Subcutaneous abdominal adipose tissue (tissue), 5 donors: Measurements from ENCODE around the gene AATK.
"Not testable (repeated sequence)": the region's sequence is repeated elsewhere in the genome, so short reads cannot be mapped to it uniquely, and the experiment has no call there.

Source experiments
- H3K27ac ChIP-seq: one replicate; pipeline ENCODE4 v1.7.0; 2013; ENCODE audit warnings: low read depth, mild to moderate bottlenecking, inconsistent platforms, low read length, moderate library complexity
- H3K27me3 ChIP-seq, 5 donors: one replicate each; pipeline ENCODE4 v1.7.0; 2013; ENCODE audit warnings: low read length in 5 of 5, inconsistent platforms in 1 of 5; ENCODE audit not compliant: control insufficient read depth in 5 of 5, insufficient read depth in 4 of 5
- H3K36me3 ChIP-seq, 5 donors: one replicate each; pipeline ENCODE4 v1.7.0; 2013; ENCODE audit warnings: low read length in 5 of 5; ENCODE audit not compliant: control insufficient read depth in 5 of 5, insufficient read depth in 5 of 5
- H3K4me1 ChIP-seq, 5 donors: one replicate each; pipeline ENCODE4 v1.7.0; 2013; ENCODE audit warnings: low read length in 5 of 5, mild to moderate bottlenecking in 3 of 5, moderate library complexity in 1 of 5; ENCODE audit not compliant: control insufficient read depth in 5 of 5, insufficient read depth in 5 of 5
- H3K4me3 ChIP-seq, 5 donors: one replicate each; pipeline ENCODE4 v1.7.0; 2013; ENCODE audit warnings: low read length in 5 of 5, low read depth in 1 of 5
- H3K9ac ChIP-seq, 5 donors: one replicate each; pipeline ENCODE4 v1.7.0; 2013; ENCODE audit warnings: low read length in 5 of 5, mild to moderate bottlenecking in 4 of 5, moderate library complexity in 3 of 5
- H3K9me3 ChIP-seq, 5 donors: one replicate each; pipeline ENCODE4 v1.7.0; 2013; ENCODE audit warnings: low read length in 5 of 5; ENCODE audit not compliant: control insufficient read depth in 5 of 5
- donor health status: healthy.
- donor health status: healthy.
- donor health status: healthy.
- donor health status: healthy.
- donor health status: healthy.

AATK gene

DNA sequence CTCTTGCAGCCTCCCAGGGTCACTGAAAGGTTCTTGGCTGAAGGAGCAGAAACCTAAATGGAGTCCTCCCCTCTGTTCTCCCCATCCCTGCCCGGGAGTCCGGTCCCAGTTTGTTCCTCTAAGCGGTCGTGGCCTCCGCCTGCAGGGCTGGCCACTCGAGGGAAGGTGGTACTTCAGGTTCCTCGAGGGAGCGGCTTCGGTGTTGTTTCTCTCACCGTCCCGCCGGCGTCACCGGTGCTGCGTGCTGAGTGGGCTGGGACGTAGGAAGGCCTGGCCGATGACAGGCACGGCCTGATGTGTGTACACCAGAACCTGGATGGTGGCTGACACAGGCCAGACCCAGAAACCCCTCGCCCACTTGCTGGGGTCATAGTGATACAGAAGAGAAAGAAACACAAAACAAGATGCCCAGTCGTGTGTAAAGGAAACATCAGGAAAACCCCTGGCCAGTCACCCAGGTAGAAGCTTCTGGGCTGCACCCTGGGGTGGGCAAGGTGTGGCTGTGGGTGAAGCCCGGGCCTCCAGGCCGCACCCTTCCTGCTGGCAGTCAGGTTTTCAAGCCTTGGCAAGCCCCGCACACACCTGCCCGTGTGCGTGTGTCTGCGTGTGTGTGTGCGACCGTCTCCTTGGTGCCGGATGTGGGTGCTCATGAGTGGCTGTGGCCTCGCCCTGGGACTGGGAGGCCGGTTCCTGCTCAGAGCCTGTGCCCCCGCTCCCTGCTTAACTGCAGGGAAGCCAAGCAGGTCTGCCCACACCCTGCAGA lies 79.1 kb downstream of the AATK start:
- Histone ChIP-seq H3K27ac (no peak overlapping the region), H3K4me3 (no peak overlapping the region), H3K9ac (no peak overlapping the region), H3K9me3 (no peaks in the 10 kb centered on the region), H3K36me3 (peaks cover 0 to 41% (median 9%) of the 10 kb centered on the region in 5 donors), H3K4me1 (peaks cover 1 to 26% (median 15%) of the 10 kb centered on the region in 5 donors), H3K27me3 (peaks cover 0 to 4% (median 0%) of the 10 kb centered on the region in 5 donors)

DNA sequence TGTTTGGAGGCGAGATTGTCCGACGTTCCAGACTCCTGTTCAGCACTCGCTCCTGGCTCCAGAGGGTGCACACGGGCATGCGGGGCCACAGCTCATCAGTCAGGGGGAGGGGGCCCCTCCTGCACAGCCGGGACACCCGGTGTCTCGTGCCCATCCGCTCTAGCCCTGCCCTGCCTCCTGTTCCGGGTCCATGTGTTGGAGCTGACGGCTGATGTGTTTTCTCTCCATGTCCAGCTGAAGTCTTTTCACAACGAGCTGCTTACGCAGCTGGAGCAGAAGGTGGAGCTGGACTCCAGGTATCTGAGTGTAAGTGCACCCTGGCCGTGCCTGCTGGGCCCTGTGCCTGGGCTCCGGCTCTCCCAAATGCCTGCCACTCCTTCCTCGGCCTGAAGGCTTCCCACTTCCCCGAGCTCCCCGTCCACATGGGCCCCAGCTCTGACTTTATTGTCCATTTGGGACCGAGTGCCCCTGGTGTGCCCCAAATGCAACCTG lies 80.6 kb downstream of the AATK start:
- Histone ChIP-seq H3K27ac (no peak overlapping the region), H3K27me3 (peaks cover 0 to 4% (median 0%) of the 10 kb centered on the region in 5 donors), H3K4me3 (no peak overlapping the region), H3K36me3 (peaks cover 0 to 41% (median 9%) of the 10 kb centered on the region in 5 donors), H3K9ac (no peak overlapping the region), H3K4me1 (peaks cover 1 to 26% (median 12%) of the 10 kb centered on the region in 5 donors), H3K9me3 (no peaks in the 10 kb centered on the region)

DNA sequence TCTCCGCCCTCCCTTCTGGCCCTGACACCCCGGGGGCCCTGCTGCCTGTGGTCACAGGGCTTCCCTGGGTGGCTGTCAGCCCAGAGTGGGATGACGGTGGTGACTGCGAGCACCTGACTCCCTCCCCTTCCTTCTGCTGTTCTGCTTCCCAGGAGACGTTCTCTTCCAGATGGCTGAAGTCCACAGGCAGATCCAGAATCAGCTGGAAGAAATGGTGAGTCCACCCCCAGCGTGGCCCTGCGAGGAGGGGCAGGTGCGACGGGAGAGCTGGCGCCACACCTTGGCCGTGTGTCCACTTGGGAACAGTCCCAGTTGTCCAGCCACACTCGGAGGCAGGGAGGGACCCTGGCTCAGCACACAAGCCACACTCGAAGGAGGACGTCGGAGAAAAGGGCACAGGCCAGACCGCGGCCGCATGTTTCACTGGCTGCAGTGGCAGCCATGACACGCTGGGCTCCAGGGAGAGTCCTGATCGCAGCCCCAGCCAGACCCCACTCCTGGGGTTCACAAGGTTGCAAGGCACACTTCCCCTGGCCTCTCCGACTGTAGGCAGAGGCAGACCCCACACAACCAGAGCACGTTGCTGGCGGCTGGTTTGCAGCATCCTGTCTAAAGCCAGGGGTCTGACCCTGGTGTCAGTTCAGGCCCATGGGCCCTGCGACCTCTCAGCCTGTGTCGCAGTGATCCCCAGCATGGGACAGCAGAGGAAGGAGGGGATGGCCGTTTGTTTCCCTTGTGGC lies 81.2 kb downstream of the AATK start:
- Histone ChIP-seq H3K27me3 (peaks cover 0 to 4% (median 0%) of the 10 kb centered on the region in 5 donors), H3K9ac (no peak overlapping the region), H3K4me1 (peaks cover 0 to 20% (median 6%) of the 10 kb centered on the region in 5 donors), H3K9me3 (no peaks in the 10 kb centered on the region), H3K36me3 (peaks cover 0 to 41% (median 9%) of the 10 kb centered on the region in 5 donors), H3K4me3 (no peak overlapping the region), H3K27ac (no peak overlapping the region)

DNA sequence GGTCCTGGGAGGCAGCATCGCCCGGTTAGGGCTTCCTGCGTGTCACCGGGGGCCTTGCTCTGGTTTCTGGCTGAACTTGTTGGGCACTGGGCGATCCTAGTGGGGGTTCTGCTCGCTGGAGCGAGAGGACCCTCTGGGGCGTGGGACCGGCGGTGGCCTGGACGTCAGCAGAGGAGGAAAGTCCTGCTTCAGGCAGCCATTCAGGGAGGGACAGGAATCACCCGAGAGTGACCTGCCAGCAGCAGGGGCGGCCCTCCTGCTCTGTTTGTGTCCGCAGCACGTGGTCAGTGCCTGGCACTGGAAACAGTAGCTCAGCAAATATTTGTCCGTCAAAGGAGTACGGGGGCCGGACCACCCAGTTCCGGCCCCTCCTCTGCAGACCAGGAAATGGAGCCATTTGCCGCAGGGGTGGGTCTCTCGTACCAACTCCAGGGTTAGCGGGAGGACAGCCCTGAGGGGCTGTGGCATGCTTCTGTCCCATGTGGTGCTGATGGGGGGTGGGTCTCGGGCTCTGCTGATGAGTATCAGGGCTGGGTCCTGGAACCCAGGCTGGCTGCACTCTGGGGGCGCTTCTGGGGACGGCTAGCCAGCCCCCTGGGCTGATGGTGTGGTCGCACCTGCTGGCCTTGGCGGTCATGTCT lies 82.8 kb downstream of the AATK start:
- Histone ChIP-seq H3K27ac (no peak overlapping the region), H3K4me3 (peak overlapping the region in 2 of 5 donors; percentile 4 to 14), H3K9ac (peak overlapping the region in 1 of 5 donors; percentile 4), H3K27me3 (peaks cover 0 to 4% (median 0%) of the 10 kb centered on the region in 5 donors), H3K9me3 (no peaks in the 10 kb centered on the region), H3K4me1 (peaks cover 0 to 20% (median 4%) of the 10 kb centered on the region in 5 donors), H3K36me3 (peaks cover 0 to 37% (median 9%) of the 10 kb centered on the region in 5 donors)

DNA sequence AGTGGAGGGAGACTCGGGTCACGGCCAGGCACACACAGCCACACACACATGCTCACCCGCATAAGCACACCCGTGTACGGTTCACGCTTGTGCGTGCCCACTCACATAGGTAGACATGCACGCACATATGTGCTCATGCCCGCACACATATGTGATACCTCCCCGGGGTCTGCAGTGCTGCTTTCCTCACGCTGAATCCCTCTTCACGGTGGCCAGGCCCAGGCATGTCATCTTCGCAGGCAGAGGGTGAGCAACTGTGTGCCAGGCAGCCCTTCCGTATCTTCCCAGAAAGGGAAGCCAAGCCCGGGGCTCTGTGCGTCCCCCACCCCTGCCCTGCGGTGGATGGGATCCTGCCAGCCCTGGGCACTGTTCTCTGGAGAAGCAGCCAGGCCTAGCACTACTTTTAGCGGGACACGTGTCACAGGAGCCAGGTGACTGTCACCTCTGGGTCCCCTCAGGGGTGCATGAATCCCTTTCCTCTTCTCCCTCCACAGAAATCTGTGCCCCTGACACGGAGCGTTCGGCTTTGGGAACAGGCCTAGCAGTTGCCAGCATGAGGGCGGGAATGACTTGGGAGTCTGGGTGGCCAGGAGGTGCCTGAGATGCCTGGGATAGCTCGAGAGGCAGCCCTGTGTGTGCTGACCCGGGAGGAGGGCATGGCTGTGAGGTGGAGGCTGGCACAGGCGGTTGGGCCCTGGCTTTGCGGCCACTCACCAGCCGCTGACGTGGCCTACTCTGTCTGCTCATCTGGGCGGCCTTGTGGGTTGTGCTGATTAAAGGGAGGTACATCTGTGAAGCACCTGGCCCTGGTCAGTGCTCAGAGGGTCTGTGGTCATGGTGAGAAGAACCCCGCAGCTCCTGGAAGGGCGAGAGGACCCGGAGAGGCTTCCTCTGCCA lies 83.6 kb downstream of the AATK start:
- Histone ChIP-seq H3K36me3 (peaks cover 0 to 29% (median 9%) of the 10 kb centered on the region in 5 donors), H3K4me3 (peak overlapping the region in 2 of 5 donors; percentile 4 to 14), H3K4me1 (peaks cover 0 to 20% (median 4%) of the 10 kb centered on the region in 5 donors), H3K9ac (peak overlapping the region in 1 of 5 donors; percentile 4), H3K27ac (no peak overlapping the region), H3K27me3 (peaks cover 0 to 4% (median 0%) of the 10 kb centered on the region in 5 donors), H3K9me3 (no peaks in the 10 kb centered on the region)

DNA sequence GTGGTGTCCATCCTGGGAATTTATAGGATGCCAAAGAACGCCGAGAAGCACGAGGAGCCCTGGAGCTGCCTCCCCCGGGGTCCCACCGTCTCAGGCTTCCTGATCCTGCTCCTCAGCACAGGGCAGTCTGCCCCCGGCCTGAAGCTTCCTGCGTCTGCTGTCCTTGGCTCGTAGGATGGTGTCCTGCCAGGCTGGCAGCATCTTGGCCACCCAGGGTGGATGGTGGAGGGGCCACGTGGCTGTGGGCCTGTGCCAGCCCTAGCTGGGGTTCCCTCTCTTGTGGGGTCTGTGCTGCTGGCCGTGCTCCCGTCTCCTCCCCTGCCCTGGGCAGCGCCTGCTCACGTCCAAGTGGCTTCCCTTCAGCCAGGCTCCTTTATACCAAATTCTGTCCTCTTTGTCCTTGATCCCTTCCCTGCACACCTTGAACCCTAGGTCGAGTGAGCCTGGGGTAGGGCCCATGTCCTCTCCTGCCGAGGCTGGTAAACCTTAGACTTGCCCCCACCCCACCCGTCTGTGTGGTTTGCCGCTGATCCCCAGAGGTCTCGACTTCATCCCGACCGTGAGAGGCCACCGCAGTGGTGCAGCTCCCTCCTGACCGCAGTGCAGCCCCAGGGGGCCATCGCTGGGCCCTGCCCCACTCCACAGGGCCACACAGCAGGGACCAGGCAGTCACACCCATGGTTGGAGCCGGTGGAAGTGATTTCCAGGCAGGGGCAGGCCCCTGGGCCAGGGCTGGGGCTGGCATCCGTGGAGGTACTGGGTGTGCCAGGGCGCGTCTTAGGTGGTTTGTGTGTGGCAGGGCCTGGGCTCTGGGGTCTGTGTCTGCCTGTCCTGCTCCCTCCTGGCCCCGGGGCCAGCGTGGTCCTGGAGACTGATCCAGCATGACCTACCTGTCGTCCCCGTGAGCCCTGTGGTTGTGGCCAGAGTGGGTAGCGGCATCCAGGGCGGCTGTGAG lies 84.5 kb downstream of the AATK start:
- peaks cover 0 to 4% (median 0%) of the 10 kb centered on the region in 5 donors for H3K27me3 ChIP-seq
- H3K4me1 ChIP-seq, result peaks cover 0 to 20% (median 4%) of the 10 kb centered on the region in 5 donors
- no peak overlapping the region for H3K4me3 ChIP-seq
- H3K9ac ChIP-seq, result no peak overlapping the region
- H3K27ac ChIP-seq, result no peak overlapping the region
- no peaks in the 10 kb centered on the region for H3K9me3 ChIP-seq
- peaks cover 0 to 21% (median 4%) of the 10 kb centered on the region in 5 donors for H3K36me3 ChIP-seq

DNA sequence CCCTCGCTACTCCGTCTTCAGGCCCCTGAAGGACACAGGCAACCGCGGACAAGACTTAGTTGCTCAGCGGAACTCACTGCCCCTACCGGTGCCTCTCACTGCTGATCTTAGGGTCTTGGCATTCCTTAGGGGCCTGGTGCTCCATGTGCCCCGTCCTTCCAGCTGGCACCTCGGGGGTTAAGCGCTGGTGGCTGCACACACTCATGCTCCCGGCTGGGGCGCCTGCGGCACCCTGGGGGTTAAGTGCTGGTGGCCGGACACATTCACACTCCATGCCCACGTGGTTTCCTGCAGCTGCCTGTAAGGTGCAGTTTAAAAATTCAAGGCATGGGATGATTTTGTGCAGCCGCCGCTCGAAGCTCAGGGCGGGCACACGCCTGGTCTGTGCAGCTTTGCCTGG lies 86.0 kb downstream of the AATK start:
- Histone ChIP-seq H3K27ac (no peak overlapping the region), H3K9me3 (no peaks in the 10 kb centered on the region), H3K9ac (no peak overlapping the region), H3K27me3 (peaks cover 0 to 4% (median 3%) of the 10 kb centered on the region in 5 donors), H3K4me1 (peaks cover 0 to 20% (median 4%) of the 10 kb centered on the region in 5 donors), H3K36me3 (peaks cover 0 to 15% (median 4%) of the 10 kb centered on the region in 5 donors), H3K4me3 (no peak overlapping the region)

DNA sequence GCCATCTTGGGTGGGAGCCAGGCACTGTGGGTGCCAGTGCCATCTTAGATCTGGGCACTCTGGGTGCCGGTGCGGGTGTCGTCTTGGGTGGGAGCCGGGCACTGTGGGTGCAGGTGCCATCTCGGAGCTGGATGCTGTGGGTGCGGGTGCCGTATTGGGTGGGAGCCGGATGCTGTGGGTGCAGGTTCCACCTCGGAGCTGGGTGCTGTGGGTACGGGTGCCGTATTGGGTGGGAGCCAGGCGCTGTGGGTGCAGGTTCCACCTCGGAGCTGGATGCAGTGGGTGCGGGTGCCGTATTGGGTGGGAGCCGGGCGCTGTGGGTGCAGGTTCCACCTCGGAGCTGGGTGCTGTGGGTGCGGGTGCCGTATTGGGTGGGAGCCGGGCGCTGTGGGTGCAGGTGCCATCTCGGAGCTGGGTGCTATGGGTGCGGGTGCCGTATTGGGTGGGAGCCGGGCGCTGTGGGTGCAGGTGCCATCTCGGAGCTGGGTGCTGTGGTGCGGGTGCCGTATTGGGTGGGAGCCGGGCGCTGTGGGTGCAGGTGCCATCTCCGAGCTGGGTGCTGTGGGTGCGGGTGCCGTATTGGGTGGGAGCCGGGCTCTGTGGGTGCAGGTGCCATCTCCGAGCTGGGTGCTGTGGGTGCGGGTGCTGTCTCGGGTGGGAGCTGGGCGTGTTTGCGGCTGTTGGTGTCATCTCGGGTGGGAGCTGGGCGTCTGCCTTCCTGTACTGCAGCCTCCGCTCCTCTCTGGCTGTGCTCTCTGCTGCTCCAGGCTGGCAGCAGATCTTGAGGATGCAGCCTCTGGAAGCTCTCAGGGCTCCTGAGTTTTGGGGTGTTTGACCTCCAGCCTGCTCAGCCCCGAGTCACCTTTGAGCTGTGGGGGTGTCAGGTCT lies 87.8 kb downstream of the AATK start:
- peaks cover 0 to 15% (median 4%) of the 10 kb centered on the region in 5 donors for H3K4me1 ChIP-seq
- H3K27ac ChIP-seq, H3K27me3 ChIP-seq, H3K4me3 ChIP-seq, H3K9me3 ChIP-seq, H3K9ac ChIP-seq: not testable (repeated sequence)
- peaks cover 0 to 17% (median 0%) of the 10 kb centered on the region in 5 donors for H3K36me3 ChIP-seq
